ENCODE data around the gene EPB41L3. TPM values are rescaled to one million over a fixed set of nuclear protein-coding genes. Genes with fewer than 3 reads are reported as not detected.

The EPB41L3 gene
- total RNA-seq, 1 experiment from 2014 or later: 0.36 TPM

DNA sequence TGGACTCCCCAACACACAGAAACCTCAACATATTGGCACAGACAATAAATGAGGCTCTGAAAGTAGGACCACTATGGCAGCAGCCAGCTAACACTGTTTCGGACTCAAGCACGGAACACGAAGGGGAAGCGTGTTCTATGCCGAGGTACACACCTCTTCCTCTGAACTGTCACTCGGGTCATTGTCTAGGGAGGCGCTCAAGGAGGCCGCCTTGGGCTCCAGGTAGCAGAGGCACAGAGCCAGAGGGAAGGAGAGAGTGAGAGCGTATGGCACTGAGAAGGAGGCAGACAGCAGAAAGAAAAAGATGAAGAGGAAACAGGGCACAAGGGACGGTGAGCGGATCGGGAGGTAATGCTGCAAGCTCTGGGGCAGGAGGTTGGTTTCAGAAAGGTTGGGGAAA is 128.1 kb downstream of the EPB41L3 start:
- Histone ChIP-seq H3K4me3 (ENCODE audit: low read depth in 2 of 2, low read length in 2 of 2) (no peak overlapping the region), H3K27me3 (ENCODE audit: control insufficient read depth, insufficient read depth, low read length) (no peaks in the 10 kb centered on the region), H3K36me3 (ENCODE audit: control insufficient read depth, insufficient read depth, low read length) (no peaks in the 10 kb centered on the region), H3K27ac (ENCODE audit: low read length) (no peak overlapping the region), H3K4me1 (ENCODE audit: control insufficient read depth, insufficient read depth, low read length) (no peaks in the 10 kb centered on the region), H3K9me3 (ENCODE audit: control insufficient read depth, insufficient read depth, low read depth, low read length) (no peaks in the 10 kb centered on the region)
- TF ChIP-seq TCF7L2 (IDR thresholded peaks at IDR 0.05; ENCODE audit: low read depth, low read length) (no peak), POLR2AphosphoS5 (IDR thresholded peaks at IDR 0.05; ENCODE audit: low read depth, low read length) (no peak), SIN3A (IDR thresholded peaks at IDR 0.05; ENCODE audit: borderline replicate concordance, insufficient read depth, low read depth, low read length) (no peak)
- TF ChIP-seq, protein P1, sequence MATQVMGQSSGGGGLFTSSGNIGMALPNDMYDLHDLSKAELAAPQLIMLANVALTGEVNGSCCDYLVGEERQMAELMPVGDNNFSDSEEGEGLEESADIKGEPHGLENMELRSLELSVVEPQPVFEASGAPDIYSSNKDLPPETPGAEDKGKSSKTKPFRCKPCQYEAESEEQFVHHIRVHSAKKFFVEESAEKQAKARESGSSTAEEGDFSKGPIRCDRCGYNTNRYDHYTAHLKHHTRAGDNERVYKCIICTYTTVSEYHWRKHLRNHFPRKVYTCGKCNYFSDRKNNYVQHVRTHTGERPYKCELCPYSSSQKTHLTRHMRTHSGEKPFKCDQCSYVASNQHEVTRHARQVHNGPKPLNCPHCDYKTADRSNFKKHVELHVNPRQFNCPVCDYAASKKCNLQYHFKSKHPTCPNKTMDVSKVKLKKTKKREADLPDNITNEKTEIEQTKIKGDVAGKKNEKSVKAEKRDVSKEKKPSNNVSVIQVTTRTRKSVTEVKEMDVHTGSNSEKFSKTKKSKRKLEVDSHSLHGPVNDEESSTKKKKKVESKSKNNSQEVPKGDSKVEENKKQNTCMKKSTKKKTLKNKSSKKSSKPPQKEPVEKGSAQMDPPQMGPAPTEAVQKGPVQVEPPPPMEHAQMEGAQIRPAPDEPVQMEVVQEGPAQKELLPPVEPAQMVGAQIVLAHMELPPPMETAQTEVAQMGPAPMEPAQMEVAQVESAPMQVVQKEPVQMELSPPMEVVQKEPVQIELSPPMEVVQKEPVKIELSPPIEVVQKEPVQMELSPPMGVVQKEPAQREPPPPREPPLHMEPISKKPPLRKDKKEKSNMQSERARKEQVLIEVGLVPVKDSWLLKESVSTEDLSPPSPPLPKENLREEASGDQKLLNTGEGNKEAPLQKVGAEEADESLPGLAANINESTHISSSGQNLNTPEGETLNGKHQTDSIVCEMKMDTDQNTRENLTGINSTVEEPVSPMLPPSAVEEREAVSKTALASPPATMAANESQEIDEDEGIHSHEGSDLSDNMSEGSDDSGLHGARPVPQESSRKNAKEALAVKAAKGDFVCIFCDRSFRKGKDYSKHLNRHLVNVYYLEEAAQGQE (IDR thresholded peaks at IDR 0.05; ENCODE audit: insufficient read depth in 1 of 2, low read depth in 2 of 2, low read length in 1 of 2): no peak
- TF ChIP-seq, protein P2, sequence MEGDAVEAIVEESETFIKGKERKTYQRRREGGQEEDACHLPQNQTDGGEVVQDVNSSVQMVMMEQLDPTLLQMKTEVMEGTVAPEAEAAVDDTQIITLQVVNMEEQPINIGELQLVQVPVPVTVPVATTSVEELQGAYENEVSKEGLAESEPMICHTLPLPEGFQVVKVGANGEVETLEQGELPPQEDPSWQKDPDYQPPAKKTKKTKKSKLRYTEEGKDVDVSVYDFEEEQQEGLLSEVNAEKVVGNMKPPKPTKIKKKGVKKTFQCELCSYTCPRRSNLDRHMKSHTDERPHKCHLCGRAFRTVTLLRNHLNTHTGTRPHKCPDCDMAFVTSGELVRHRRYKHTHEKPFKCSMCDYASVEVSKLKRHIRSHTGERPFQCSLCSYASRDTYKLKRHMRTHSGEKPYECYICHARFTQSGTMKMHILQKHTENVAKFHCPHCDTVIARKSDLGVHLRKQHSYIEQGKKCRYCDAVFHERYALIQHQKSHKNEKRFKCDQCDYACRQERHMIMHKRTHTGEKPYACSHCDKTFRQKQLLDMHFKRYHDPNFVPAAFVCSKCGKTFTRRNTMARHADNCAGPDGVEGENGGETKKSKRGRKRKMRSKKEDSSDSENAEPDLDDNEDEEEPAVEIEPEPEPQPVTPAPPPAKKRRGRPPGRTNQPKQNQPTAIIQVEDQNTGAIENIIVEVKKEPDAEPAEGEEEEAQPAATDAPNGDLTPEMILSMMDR (IDR thresholded peaks at IDR 0.05): no peak
- ChIA-PET CTCF (no interaction called here), POLR2A (no interaction called here)
- in situ Hi-C loops (cut with HindIII; ENCODE audit: low pct_unique_long_range_greater_than_20kb, low sequenced_read_pairs) (no loop called here), intact Hi-C loops (cut with micrococcal nuclease; ENCODE audit: unreplicated experiment) (no loop called here)
- ATAC-seq (no peak), DNase-seq (ENCODE audit: low read depth, low spot score) (no peak)
- BruUV-seq (replicated peaks): no TSS peak

DNA sequence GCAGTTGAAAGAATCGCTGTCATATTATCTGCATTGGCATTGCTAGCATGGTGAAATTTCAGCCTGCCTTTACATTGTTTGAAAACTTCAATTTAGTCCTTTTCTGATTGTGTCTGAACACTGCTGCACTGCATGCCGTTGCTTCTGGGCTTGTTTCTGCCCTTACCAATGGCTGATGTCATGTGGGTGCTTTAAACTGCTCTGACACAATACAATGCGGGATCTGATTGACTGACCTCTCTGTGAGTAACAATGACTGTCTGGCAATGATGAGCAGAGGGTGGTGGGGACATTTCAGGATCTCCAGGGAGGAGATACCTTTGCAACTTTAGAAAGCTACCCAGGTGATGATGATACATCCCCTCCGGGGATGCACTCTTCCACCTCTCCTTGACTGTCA is 128.8 kb downstream of the EPB41L3 start:
- H3K4me1 ChIP-seq (ENCODE audit: control insufficient read depth, insufficient read depth, low read length): no peaks in the 10 kb centered on the region
- no TSS peak for BruUV-seq (replicated peaks)

More for the DNA sequence above, 128.8 kb downstream of the EPB41L3 start:
- H3K27me3 ChIP-seq (ENCODE audit: control insufficient read depth, insufficient read depth, low read length): no peaks in the 10 kb centered on the region
- ATAC-seq: no peak
- H3K36me3 ChIP-seq (ENCODE audit: control insufficient read depth, insufficient read depth, low read length): no peaks in the 10 kb centered on the region
- H3K27ac ChIP-seq (ENCODE audit: low read length): no peak overlapping the region
- ChIA-PET POLR2A (no interaction called here), CTCF (no interaction called here)
- in situ Hi-C loops (cut with HindIII; ENCODE audit: low pct_unique_long_range_greater_than_20kb, low sequenced_read_pairs) (no loop called here), intact Hi-C loops (cut with micrococcal nuclease; ENCODE audit: unreplicated experiment) (no loop called here)
- no peak for DNase-seq (ENCODE audit: low read depth, low spot score)
- no peak overlapping the region for H3K4me3 ChIP-seq (ENCODE audit: low read depth in 2 of 2, low read length in 2 of 2)
- no peaks in the 10 kb centered on the region for H3K9me3 ChIP-seq (ENCODE audit: control insufficient read depth, insufficient read depth, low read depth, low read length)
- TF ChIP-seq TCF7L2 (IDR thresholded peaks at IDR 0.05; ENCODE audit: low read depth, low read length): no peak
- TF ChIP-seq, protein P1 (IDR thresholded peaks at IDR 0.05; ENCODE audit: insufficient read depth in 1 of 2, low read depth in 2 of 2, low read length in 1 of 2): no peak
- TF ChIP-seq POLR2AphosphoS5 (IDR thresholded peaks at IDR 0.05; ENCODE audit: low read depth, low read length): no peak
- TF ChIP-seq, protein P2 (IDR thresholded peaks at IDR 0.05): no peak
- TF ChIP-seq SIN3A (IDR thresholded peaks at IDR 0.05; ENCODE audit: borderline replicate concordance, insufficient read depth, low read depth, low read length): no peak
